ENCODE measurements around the gene ACTR5.

The ACTR5 gene

GRCh38 chr20:38751360-38751976 lies 3.2 kb downstream of the ACTR5 start:
- Histone ChIP-seq H3K4me3 (ENCODE audit: low read length in 2 of 2) (no peak overlapping the region), H4K8ac (ENCODE audit: low read depth, low read length) (no peak overlapping the region), H2BK120ac (ENCODE audit: low read depth, low read length) (no peak overlapping the region), H3K18ac (ENCODE audit: low read length) (no peak overlapping the region), H3K4ac (ENCODE audit: low read length) (no peak overlapping the region), H3K4me2 (ENCODE audit: insufficient read depth, low read length, poor library complexity, severe bottlenecking) (no peak overlapping the region), H3K4me1 (ENCODE audit: control insufficient read depth in 2 of 2, insufficient read depth in 1 of 2, low read depth in 1 of 2, low read length in 2 of 2) (peaks cover 9% of the 10 kb centered on the region in 2 donors), H3K27me3 (ENCODE audit: control insufficient read depth in 3 of 3, insufficient read depth in 3 of 3, low read depth in 1 of 3, low read length in 3 of 3) (peaks cover 0 to 8% (median 0%) of the 10 kb centered on the region in 3 experiments), H3K36me3 (replicated peaks in 1 of 2; ENCODE audit: control insufficient read depth in 2 of 2, insufficient read depth in 2 of 2, low read length in 2 of 2) (peaks cover 10 to 60% of the 10 kb centered on the region in 2 donors), H2BK15ac (ENCODE audit: low read length) (no peak overlapping the region), H4K91ac (ENCODE audit: low read depth, low read length, poor library complexity) (no peak overlapping the region), H2AFZ (ENCODE audit: low read length) (no peak overlapping the region), H3K23ac (ENCODE audit: low read depth, low read length, poor library complexity) (no peak overlapping the region), H3K9me3 (replicated peaks in 1 of 2; ENCODE audit: control insufficient read depth in 2 of 2, insufficient read depth in 1 of 2, low read depth in 1 of 2, low read length in 2 of 2) (no peaks in the 10 kb centered on the region), H3K79me1 (ENCODE audit: low read depth, low read length) (peaks cover 5% of the 10 kb centered on the region), H2BK12ac (ENCODE audit: low read length) (no peak overlapping the region), H3K9ac (ENCODE audit: low read depth, low read length, poor library complexity) (no peak overlapping the region), H3K27ac (replicated peaks; ENCODE audit: low read length) (no peak overlapping the region), H2AK5ac (ENCODE audit: low read depth, low read length) (no peak overlapping the region), H3K14ac (ENCODE audit: low read length) (no peak overlapping the region), H2BK5ac (ENCODE audit: low read length) (no peak overlapping the region)
- no CpG with 5 or more reads among the region's 5 CpGs for WGBS, 2 donors (ENCODE audit: extremely low coverage in 2 of 2, insufficient read length in 2 of 2, insufficient replicate concordance in 1 of 2)
- DNase-seq (ENCODE audit: low spot score): no peak

- Histone ChIP-seq H2BK15ac (ENCODE audit: low read length) (no peak overlapping the region), H3K79me1 (ENCODE audit: low read depth, low read length) (peaks cover 5% of the 10 kb centered on the region), H3K9ac (ENCODE audit: low read depth, low read length, poor library complexity) (no peak overlapping the region), H2AK5ac (ENCODE audit: low read depth, low read length) (no peak overlapping the region), H4K91ac (ENCODE audit: low read depth, low read length, poor library complexity) (no peak overlapping the region), H3K4ac (ENCODE audit: low read length) (no peak overlapping the region), H3K4me2 (ENCODE audit: insufficient read depth, low read length, poor library complexity, severe bottlenecking) (no peak overlapping the region), H2BK120ac (ENCODE audit: low read depth, low read length) (no peak overlapping the region), H3K9me3 (replicated peaks in 1 of 2; ENCODE audit: control insufficient read depth in 2 of 2, insufficient read depth in 1 of 2, low read depth in 1 of 2, low read length in 2 of 2) (no peaks in the 10 kb centered on the region), H3K4me3 (ENCODE audit: low read length in 2 of 2) (no peak overlapping the region), H3K4me1 (ENCODE audit: control insufficient read depth in 2 of 2, insufficient read depth in 1 of 2, low read depth in 1 of 2, low read length in 2 of 2) (peaks cover 9% of the 10 kb centered on the region in 2 donors), H4K8ac (ENCODE audit: low read depth, low read length) (no peak overlapping the region), H3K27me3 (ENCODE audit: control insufficient read depth in 3 of 3, insufficient read depth in 3 of 3, low read depth in 1 of 3, low read length in 3 of 3) (peaks cover 0 to 8% (median 0%) of the 10 kb centered on the region in 3 experiments), H3K27ac (replicated peaks; ENCODE audit: low read length) (no peak overlapping the region), H3K23ac (ENCODE audit: low read depth, low read length, poor library complexity) (no peak overlapping the region), H3K18ac (ENCODE audit: low read length) (no peak overlapping the region), H2BK12ac (ENCODE audit: low read length) (no peak overlapping the region), H3K14ac (ENCODE audit: low read length) (no peak overlapping the region), H3K36me3 (replicated peaks in 1 of 2; ENCODE audit: control insufficient read depth in 2 of 2, insufficient read depth in 2 of 2, low read length in 2 of 2) (peaks cover 10 to 65% of the 10 kb centered on the region in 2 donors), H2BK5ac (ENCODE audit: low read length) (no peak overlapping the region), H2AFZ (ENCODE audit: low read length) (no peak overlapping the region)
- WGBS, 2 donors (ENCODE audit: extremely low coverage in 2 of 2, insufficient read length in 2 of 2, insufficient replicate concordance in 1 of 2): no CpG with 5 or more reads among the region's 4 CpGs
- DNase-seq (ENCODE audit: low spot score): no peak
Observed at GRCh38 chr20:38752029-38752428, 3.8 kb downstream of the ACTR5 start.

- peaks cover 19 to 89% of the 10 kb centered on the region in 2 donors for H3K36me3 ChIP-seq (replicated peaks in 1 of 2; ENCODE audit: control insufficient read depth in 2 of 2, insufficient read depth in 2 of 2, low read length in 2 of 2)
Observed at GRCh38 chr20:38754924-38755323, 6.7 kb downstream of the ACTR5 start.

GRCh38 chr20:38755324-38755910 lies 7.2 kb downstream of the ACTR5 start:
- no peak overlapping the region for H3K27ac ChIP-seq (replicated peaks; ENCODE audit: low read length)
- H3K23ac ChIP-seq (ENCODE audit: low read depth, low read length, poor library complexity): no peak overlapping the region
- H3K36me3 ChIP-seq (replicated peaks in 1 of 2; ENCODE audit: control insufficient read depth in 2 of 2, insufficient read depth in 2 of 2, low read length in 2 of 2): peaks cover 22 to 89% of the 10 kb centered on the region in 2 donors
- no peak overlapping the region for H3K14ac ChIP-seq (ENCODE audit: low read length)
- no peak for DNase-seq (ENCODE audit: low spot score)
- no peak overlapping the region for H2BK120ac ChIP-seq (ENCODE audit: low read depth, low read length)
- no peaks in the 10 kb centered on the region for H3K79me1 ChIP-seq (ENCODE audit: low read depth, low read length)
- H2AFZ ChIP-seq (ENCODE audit: low read length): no peak overlapping the region
- no peak overlapping the region for H2BK15ac ChIP-seq (ENCODE audit: low read length)
- no peak overlapping the region for H2BK12ac ChIP-seq (ENCODE audit: low read length)
- H3K4me3 ChIP-seq (ENCODE audit: low read length in 2 of 2): no peak overlapping the region
- no peak overlapping the region for H3K18ac ChIP-seq (ENCODE audit: low read length)
- H4K91ac ChIP-seq (ENCODE audit: low read depth, low read length, poor library complexity): no peak overlapping the region
- no peak overlapping the region for H3K4ac ChIP-seq (ENCODE audit: low read length)
- no peak overlapping the region for H3K4me2 ChIP-seq (ENCODE audit: insufficient read depth, low read length, poor library complexity, severe bottlenecking)
- H3K27me3 ChIP-seq (ENCODE audit: control insufficient read depth in 3 of 3, insufficient read depth in 3 of 3, low read depth in 1 of 3, low read length in 3 of 3): no peaks in the 10 kb centered on the region
- H3K4me1 ChIP-seq (ENCODE audit: control insufficient read depth in 2 of 2, insufficient read depth in 1 of 2, low read depth in 1 of 2, low read length in 2 of 2): no peaks in the 10 kb centered on the region
- no peak overlapping the region for H3K9ac ChIP-seq (ENCODE audit: low read depth, low read length, poor library complexity)
- no peak overlapping the region for H2BK5ac ChIP-seq (ENCODE audit: low read length)
- H2AK5ac ChIP-seq (ENCODE audit: low read depth, low read length): no peak overlapping the region
- no peak overlapping the region for H4K8ac ChIP-seq (ENCODE audit: low read depth, low read length)
- WGBS, 2 donors (ENCODE audit: extremely low coverage in 2 of 2, insufficient read length in 2 of 2, insufficient replicate concordance in 1 of 2): no CpG with 5 or more reads among the region's 6 CpGs
- no peaks in the 10 kb centered on the region for H3K9me3 ChIP-seq (replicated peaks in 1 of 2; ENCODE audit: control insufficient read depth in 2 of 2, insufficient read depth in 1 of 2, low read depth in 1 of 2, low read length in 2 of 2)

More at GRCh38 chr20:38754924-38755323, 6.7 kb downstream of the ACTR5 start:
- Histone ChIP-seq H3K4me3 (ENCODE audit: low read length in 2 of 2) (no peak overlapping the region), H3K23ac (ENCODE audit: low read depth, low read length, poor library complexity) (no peak overlapping the region), H2AK5ac (ENCODE audit: low read depth, low read length) (no peak overlapping the region), H2BK12ac (ENCODE audit: low read length) (no peak overlapping the region), H3K14ac (ENCODE audit: low read length) (no peak overlapping the region), H2BK5ac (ENCODE audit: low read length) (no peak overlapping the region), H2AFZ (ENCODE audit: low read length) (no peak overlapping the region), H2BK15ac (ENCODE audit: low read length) (no peak overlapping the region), H3K27me3 (ENCODE audit: control insufficient read depth in 3 of 3, insufficient read depth in 3 of 3, low read depth in 1 of 3, low read length in 3 of 3) (no peaks in the 10 kb centered on the region), H4K8ac (ENCODE audit: low read depth, low read length) (no peak overlapping the region), H4K91ac (ENCODE audit: low read depth, low read length, poor library complexity) (no peak overlapping the region), H3K18ac (ENCODE audit: low read length) (no peak overlapping the region), H3K4ac (ENCODE audit: low read length) (no peak overlapping the region), H3K27ac (replicated peaks; ENCODE audit: low read length) (no peak overlapping the region), H3K9ac (ENCODE audit: low read depth, low read length, poor library complexity) (no peak overlapping the region), H3K79me1 (ENCODE audit: low read depth, low read length) (no peaks in the 10 kb centered on the region), H3K4me2 (ENCODE audit: insufficient read depth, low read length, poor library complexity, severe bottlenecking) (no peak overlapping the region), H3K4me1 (ENCODE audit: control insufficient read depth in 2 of 2, insufficient read depth in 1 of 2, low read depth in 1 of 2, low read length in 2 of 2) (no peaks in the 10 kb centered on the region), H2BK120ac (ENCODE audit: low read depth, low read length) (no peak overlapping the region), H3K9me3 (replicated peaks in 1 of 2; ENCODE audit: control insufficient read depth in 2 of 2, insufficient read depth in 1 of 2, low read depth in 1 of 2, low read length in 2 of 2) (no peaks in the 10 kb centered on the region)
- no peak for DNase-seq (ENCODE audit: low spot score)
- WGBS, 2 donors (ENCODE audit: extremely low coverage in 2 of 2, insufficient read length in 2 of 2, insufficient replicate concordance in 1 of 2): no CpG with 5 or more reads among the region's 13 CpGs
